Kidney tubule cell (primary cell): Measurements from ENCODE around the gene PEF1.

Experiments used
- DNase-seq: peaks from one replicate; pipeline ENCODE4 v3.0.0-alpha.2; 2018; ENCODE audit warnings: low spot score

Gene PEF1

DNA sequence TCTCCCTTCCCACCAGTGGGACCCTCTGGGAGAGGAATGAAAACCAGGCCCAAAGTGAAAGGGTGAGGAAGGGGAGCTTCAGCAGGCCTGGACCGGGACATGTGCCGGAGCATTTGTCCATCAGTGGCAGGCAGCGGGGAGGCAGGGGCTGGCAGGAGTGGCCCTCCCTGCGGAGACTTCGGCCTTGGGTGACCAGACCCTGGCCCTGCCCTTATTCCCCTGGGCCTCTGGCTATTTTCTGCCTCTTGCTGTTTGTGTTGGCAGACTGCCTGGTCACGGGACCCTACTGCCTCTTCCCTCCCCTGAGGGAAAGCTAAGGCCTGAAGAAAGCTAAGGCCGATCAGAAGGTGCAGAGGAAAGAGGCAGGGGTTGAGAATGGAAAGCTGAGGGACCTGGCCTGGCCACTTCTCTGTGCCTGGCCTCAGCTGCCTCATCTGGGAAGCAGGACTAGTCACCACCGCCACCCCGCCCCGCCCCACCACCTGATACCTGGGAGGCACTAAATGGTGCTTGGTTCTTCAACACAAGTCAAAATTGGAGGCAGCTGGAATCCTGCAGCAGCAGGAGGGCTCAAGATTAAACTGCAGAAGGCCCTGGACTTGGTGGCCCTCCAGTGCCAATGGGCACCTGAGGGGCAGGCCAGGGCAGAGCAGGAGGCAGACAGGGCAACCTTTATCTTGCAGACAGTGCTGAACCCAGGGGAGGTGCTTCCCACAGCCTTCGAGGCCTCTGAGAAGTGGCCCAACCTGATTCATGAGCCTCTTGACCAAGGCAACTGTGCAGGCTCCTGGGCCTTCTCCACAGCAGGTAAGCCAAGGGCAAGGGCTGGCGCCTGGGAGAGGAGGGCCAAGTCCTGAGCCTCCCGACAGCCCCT, 60.4 kb downstream of the PEF1 start:
- DNase-seq, result peak; percentile 45

DNA sequence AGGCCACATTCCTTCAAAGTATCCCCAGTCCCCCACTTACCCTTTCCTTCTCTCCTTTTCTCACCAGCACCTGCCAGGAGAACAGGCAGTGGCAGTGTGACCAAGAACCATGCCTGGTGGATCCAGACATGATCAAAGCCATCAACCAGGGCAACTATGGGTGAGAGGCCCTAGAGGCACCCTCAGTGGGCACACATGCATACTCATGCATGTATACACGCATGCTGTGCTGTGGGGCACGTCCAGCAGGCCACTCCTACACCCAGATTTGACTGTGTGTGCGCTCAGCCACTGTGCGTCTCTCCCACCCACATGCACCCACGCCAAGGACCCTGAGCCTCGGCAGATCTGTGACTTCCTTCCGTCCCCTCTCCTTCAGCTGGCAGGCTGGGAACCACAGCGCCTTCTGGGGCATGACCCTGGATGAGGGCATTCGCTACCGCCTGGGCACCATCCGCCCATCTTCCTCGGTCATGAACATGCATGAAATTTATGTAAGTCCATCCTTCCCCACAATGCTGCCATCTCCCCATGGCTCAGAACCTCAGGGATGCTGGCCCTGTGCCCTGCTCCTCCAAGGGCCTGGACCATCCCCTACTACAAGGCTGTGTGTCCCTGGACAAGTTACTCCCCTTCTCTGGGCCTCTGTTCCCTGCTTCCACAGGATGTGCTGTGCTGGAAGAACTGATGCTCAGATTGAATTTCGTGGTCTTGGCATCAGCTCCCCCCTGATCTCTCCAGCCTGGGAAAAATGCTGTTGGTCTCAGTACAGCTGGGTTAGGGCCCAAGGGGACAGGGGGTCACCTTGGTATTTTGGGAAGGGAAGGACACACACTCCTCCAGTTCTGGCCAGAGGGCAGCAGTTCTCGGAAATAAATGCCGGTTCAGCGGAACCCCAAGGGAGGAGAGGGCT, 61.3 kb downstream of the PEF1 start:
- DNase-seq, result no peak

DNA sequence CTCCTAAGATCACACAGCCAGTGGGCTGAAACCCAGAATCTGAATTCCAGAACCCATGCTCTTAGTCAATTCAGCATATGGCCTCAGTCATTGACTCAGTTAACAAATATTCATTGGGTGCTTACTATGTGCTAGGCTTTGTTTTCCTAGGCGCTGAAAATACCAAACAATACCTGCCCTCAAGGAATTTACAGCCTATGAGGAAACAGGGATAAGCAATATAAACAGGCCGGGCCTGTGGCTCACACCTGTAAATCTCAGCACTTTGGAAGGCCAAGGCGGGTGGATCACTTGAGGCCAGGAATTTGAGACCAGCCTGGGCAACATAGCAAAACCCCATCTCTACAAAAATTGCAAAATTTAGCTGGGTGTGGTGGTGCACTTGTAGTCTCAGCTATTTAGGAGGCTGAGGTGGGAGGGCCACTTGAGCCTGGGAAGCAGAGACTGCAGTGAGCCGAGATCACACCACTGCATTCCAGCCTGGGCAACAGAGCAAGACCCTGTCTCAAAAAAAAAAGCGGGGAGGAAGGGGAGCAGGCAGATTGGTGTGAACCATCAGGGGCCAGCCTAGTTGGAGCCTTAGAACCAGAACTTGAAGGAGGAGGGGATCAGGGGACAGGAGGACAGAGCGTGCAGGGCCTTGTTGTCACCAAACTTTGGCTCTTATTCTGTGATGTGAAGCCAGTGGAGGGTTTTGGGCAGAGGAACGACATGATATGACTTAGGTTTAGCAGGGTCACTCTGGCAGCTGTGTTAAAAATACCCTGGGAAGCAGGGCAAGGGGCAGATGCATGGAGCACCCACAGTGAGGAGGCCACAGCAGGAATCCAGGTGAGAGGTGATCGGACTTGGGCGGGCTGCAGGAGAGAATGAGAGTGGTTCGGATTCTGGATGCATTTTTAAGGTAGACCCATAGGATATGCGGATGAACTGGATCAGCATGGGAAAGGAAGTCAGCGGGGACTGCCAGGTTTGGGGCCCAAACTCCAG, 62.6 kb downstream of the PEF1 start:
- peak; percentile 86 for DNase-seq

DNA sequence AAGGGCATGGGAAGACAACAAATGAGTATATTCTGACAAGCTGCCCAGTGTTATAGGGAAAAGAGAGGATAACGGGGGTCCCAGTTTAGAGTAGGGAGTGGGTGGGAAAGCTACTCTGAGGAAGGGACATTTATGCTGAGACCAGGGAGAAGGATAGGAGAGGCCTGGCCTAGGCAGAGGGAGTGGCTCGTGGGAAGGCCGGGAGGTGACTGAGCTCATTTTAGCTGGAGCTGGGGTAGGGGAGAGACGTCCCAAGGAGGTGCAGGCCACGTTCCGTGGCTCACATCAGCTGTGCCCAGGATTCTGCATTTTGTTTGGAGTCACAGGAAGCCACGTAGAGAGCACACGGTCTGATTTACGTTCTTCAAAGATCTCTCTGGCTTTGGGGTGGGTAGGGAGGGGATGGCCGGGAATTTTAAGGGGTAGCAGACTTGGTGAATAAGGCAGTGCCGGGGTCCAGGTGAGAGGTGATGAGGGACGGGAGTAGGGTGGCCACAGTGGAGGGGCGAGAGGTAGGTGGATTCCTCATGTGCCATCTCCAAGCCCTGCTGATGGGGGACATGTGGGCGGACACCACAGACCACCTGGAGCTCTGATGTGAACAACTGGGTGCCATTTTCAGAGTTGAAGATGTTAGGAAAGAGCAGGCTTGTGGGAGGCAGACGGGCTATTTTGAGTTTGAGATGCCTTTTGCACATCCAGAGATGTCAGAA, 63.6 kb downstream of the PEF1 start:
- DNase-seq, result no peak

DNA sequence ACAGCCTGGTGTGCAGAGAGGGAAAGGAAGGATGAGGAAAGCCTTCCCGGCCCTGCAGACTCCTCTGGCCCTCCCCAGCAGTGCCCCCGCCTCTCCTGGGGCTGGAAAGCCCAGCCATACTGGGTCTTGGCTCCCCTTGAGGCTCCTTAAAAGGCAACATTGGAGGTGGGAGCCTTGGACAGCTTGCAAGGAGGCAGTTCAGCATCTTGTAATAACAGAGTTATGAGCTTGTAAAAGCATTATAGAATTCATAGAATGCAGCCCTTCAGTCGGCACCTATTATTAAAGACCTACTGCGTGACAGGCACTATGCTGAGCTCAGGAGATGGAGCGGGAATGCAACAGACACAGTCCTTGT, 64.2 kb downstream of the PEF1 start:
- DNase-seq, result no peak
